ENCODE data around the gene SLC16A2.
"Not testable (repeated sequence)": the region's sequence is repeated elsewhere in the genome, so short reads cannot be mapped to it uniquely, and the experiment has no call there.

SLC16A2 gene

GRCh38 chrX:74448669-74449068, 27.4 kb downstream of the SLC16A2 start:
- DNase-seq = no peak

GRCh38 chrX:74449322-74449936, 28.1 kb downstream of the SLC16A2 start:
- DNase-seq = no peak

GRCh38 chrX:74449937-74450330, 28.6 kb downstream of the SLC16A2 start:
- no peak for DNase-seq

DNA sequence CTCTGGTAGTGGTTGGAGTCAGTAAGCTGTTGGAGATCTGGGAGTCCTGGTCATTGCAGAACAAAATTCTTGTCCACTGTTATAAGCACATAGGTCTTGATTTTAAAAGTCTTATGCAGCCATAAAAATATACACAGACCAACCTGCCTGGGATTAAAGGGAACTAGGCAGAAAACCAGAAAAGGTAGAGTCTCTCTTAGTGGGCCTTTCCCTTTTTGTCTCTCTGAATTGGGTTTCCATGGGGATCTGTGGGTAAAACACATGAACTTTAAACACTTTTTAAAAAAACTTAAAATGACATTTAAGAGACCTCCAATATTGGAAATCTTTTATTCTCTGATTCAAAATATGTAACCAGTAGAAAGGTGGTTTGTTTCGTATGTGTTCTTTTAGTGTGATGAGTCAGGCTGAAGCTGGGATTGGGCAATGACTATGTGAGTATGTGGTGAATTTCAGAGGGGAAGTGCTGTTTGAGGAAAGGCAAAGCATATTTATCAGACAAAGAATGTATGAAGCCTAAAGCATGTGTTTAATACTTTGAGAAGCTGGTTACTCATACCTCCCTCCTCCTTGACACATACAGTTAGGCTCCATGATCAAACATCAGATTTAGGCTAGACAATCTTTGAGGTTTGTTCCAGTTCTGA, 29.6 kb downstream of the SLC16A2 start:
- DNase-seq = no peak

GRCh38 chrX:74451450-74452198, 30.3 kb downstream of the SLC16A2 start:
- no peak for DNase-seq

- DNase-seq = no peak
These were observed 30.8 kb downstream of the SLC16A2 start for GRCh38 chrX:74452199-74452481.

DNA sequence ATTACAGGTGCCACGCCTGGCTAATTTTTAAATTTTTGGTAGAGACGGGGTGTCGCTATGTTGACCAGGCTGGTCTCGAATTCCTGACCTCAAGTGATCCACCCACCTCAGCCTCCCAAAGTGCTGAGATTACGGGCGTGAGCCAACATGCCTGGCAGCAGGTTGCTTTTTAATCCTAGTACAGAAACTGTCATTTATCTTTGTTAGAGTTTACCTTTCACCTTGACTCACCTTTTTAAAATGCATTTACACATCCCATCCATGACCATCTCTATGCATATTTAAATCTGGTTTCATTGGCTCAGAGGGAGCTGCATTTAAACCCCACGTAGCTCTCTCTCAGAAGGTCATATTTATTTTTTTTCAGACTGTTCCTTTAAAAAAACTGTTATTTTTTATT, 31.9 kb downstream of the SLC16A2 start:
- no peak for DNase-seq

DNA sequence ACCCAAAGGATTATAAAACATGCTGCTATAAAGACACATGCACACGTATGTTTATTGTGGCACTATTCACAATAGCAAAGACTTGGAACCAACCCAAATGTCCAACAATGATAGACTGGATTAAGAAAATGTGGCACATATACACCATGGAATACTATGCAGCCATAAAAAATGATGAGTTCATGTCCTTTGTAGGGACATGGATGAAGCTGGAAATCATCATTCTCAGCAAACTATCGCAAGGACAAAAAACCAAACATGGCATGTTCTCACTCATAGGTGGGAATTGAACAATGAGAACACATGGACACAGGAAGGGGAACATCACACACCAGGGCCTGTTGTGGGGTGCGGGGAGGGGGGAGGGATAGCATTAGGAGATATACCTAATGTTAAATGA, 32.9 kb downstream of the SLC16A2 start:
- DNase-seq = not testable (repeated sequence)

DNA sequence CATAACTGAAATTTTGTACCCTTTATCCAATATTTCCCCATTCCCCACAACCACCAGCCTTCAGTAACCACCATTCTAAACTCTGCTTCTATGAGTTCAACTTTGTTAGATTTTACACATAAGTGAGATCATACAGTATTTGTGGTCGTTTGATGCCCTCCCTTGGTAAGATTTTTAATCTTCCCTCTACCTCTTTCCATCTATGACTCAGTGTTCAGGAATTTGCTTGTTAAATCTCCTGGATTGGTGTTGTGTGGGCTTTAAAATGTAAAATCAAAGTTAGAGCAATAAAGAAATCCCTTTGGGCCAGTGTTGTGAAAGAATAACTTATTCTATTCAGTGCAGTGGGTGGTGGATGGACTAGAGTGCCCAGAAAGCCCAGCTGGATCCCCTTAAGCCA, 37.4 kb downstream of the SLC16A2 start:
- DNase-seq = no peak

DNA sequence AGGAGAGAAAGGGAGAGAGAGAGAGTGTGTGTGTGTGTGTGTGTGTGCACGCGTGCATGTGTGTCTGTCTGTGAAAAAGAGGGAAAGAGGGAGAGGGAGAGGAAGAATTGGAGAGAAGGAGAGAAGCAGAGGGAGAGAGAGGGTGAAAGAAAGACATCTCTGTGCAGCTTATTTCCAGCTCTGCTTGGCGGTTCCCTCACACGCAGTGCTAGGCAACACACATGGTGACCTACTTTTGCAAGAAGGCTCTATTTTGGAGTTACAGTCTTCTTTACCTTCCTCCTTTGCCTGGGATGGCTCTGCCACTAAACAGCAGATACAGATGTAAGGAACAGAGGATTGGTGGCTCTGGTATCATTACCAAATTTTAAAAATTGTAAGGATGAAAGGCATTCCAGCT, 40.1 kb downstream of the SLC16A2 start:
- DNase-seq = no peak

DNA sequence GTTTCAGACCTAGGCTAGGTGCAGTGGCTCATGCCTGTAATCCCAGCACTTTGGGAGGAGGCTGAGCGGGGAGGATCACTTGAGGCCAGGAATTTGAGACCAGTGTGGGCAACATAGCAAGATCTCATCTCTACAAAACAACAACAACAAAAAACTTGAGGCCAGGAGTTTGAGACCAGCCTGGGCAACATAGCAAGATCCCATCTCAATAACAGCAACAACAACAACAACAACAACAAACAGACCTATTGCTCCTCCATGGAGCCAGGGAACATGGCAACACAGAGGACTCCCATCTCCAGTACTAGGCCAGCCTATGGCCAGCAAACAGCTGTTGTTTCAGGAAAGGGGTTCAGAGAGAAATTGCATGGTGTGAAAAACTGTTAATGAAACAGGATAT, 43.4 kb downstream of the SLC16A2 start:
- DNase-seq = no peak

GRCh38 chrX:74465424-74465823, 44.1 kb downstream of the SLC16A2 start:
- DNase-seq = no peak

- DNase-seq = no peak
These were observed 46.4 kb downstream of the SLC16A2 start for GRCh38 chrX:74467656-74468055.

- not testable (repeated sequence) for DNase-seq
These were observed 51.8 kb downstream of the SLC16A2 start for GRCh38 chrX:74473116-74473515.

- no peak for DNase-seq
These were observed 69.0 kb downstream of the SLC16A2 start for GRCh38 chrX:74490247-74490646.

DNA sequence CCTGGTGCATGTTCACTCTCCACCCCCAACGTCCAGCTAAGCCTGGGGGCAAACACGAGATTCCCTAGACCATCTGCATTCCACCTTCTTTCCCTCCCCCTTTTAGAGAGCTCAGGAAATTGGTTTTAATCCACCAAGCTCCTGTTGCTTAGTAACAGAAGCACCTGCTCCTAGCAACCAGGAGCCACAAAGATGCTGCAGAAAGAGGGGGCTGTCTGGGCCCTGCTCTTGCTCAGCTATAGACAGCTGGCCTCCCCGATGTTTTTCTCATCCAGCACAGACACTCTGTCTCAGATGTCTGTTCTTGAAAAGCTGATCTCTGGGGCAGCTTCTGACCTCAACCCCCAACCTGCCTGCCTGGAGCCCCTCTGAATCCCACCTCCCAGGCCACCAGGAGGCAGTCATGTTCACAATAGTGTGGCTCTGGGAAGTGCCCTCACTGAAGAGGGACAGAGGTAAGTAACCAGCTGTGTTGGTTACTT, 71.5 kb downstream of the SLC16A2 start:
- DNase-seq = peak; percentile 14

DNA sequence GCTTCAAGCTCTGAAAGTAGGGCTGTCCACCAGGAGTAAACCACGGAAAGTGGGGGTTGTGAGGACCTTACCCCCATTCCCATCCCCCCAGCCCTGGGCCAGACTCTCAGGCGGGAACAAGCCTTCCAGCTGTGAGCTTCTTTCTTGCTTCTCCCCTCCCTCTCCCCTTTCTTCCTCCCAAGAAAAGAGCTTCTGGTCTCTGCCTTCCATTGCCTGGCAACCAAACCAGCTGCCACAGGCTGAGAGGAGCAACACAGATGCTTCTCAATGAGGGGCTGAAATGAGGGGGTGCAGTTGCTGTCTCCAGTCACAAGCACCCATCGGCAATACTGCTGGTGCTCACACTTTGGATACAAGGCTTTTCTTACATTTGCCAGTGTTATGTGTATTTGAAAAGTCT, 72.5 kb downstream of the SLC16A2 start:
- no peak for DNase-seq

DNA sequence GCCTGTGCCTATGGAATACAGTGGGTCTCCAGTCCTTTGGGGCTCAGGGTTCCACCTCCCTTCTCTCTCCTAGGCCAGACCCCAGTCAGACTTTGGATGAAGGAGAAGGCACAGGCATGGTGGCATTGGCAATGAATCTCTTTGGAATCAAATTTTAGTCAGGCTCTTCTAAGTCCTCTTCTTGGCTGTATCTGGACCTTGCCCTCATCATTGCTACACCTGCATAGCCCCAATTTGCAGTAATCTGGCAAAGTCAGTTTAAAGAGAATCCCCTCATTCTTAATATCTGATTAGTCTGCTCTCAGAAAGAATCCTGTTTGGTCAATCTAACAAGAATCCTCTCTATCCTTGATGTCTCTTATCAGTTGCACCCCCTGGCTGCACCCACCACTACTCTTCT, 77.6 kb downstream of the SLC16A2 start:
- no peak for DNase-seq

DNA sequence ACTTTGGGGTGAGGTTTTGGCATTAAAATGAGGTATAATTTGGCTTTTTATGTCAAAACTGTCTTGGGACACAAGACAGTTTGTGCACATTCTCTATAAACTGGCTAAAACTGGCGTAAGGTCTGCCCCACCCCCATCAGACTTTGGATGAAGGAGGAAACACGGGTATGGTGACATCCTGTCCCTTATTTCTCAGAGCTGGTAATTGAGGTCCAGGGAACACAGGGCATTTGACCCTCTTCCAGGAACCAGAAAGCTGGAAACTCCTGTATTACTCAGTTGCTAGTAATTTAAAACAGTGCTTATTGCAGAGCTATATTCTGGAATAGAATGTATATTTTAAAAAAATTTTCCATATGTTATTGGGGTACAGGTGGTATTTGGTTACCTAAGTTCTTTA, 78.8 kb downstream of the SLC16A2 start:
- no peak for DNase-seq

- no peak for DNase-seq
These were observed 79.3 kb downstream of the SLC16A2 start for GRCh38 chrX:74500555-74500954.

DNA sequence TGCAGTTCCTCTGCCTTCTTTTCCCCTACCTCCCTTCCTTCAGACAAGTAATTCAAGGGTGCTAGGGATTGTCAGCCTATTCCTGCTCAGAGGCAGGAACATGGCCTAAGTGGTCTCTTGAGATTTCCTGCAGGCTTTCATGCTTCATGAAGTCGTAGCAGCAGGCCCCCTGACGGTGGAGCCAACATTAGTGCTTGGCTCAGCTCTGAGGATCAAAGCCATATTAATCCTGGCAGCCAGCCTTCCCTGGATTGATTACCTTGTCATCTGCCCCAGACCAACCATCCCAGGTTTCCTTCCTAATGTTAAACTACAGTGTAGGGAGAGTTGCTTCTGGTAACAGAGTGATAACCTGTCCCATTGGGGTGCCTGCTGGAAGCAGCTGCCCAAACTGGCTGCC, 84.1 kb downstream of the SLC16A2 start:
- peak; percentile 48 for DNase-seq

DNA sequence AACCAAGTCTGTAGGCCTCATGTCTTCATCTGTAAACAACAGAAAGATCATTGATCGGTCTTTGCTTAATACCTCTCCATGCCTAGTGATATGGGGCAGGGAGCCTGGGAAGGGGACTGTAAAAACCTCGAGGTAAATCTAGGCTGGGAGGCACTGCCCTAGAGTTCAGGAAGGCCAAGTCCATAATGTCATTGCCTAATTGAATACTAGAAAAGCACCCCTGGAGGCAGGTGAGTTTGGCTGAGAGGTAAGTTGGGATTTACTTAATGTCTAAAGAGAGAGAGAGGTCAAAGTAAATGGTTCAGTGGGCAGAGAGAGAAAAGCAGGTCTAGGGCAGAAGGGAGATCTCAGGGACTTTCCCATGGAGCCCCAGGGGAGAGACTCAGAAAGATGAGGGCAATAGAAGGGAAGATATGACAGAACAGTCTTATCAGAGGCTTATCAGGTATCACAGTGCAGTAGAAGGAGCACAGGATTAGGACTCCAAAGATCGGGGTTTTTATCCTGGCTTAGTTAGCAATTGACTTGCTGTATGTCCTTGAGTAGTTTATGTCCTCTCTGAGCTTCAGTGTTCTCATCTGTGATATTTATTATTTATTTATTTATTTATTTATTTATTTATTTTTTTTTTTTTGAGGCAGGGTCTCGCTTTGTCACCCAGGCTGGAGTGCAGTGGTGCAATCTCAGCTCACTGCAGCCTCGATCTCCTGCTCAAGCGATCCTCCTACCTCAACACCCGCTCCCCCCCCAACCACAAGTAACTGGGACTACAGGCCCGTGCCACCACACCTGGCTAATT, 85.2 kb downstream of the SLC16A2 start:
- no peak for DNase-seq

DNA sequence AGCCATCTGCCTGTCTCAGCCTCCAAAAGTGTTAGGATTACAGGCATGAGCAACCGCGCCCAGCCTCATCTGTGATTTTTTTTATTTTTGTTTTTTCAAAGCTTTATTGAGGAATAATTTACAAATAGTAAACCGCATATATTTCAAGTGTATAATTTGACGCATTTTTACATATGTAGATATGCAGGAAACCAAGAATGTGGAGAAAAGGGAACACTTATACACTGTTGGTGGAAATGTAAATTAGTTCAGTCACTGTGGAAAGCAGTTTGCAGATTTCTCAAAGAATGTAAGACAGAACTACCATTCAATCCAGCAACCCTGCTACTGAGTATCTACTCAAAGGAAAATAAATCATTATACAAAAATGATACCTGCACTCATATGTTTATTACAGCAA, 85.9 kb downstream of the SLC16A2 start:
- no peak for DNase-seq

DNA sequence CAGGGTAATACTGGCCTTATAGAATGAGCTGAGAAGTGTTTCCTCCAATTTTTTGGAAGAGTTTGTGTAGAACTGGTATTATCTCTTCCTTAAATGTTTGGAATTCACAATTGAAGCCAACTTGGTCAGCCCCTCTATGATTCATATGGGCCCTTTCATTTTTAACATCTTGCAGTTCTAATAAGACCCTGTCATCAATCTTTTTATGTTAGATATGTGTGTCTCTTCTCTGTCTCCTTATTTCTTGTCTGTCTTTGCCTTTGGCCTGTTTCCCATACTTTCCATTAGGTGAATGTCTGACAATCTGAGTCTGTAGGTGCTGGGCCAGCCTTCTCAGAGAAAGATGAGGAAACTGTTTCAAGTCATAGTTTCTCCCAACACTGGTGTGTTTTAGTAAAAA, 88.7 kb downstream of the SLC16A2 start:
- DNase-seq = no peak

All from NCI-H1092 (cell line).